GM12878 (cell line): ENCODE measurements around the gene CAST. TPM values are rescaled to one million over a fixed set of nuclear protein-coding genes. Genes with fewer than 3 reads are reported as not detected.

Experiments used
- EGR1 ChIP-seq, 2 experiments: IDR thresholded peaks; 1 replicate in 1 of 2; 2 replicates in 1 of 2; pipeline ENCODE4 v1.6.1; 2011 to 2012; ENCODE audit warnings: low read depth in 2 of 2, low read length in 2 of 2, borderline replicate concordance in 1 of 2, mild to moderate bottlenecking in 1 of 2, moderate library complexity in 1 of 2
- GATAD2B ChIP-seq: fragments of 450-650 bp; conservative IDR thresholded peaks from 2 replicates; pipeline ENCODE4 v1.6.1; 2017; ENCODE audit warnings: low read depth, mild to moderate bottlenecking, moderate library complexity
- IKZF1 ChIP-seq: fragments of 450-650 bp; conservative IDR thresholded peaks from 2 replicates; pipeline ENCODE4 v1.6.1; 2017; ENCODE audit warnings: antibody characterized with exemption, mild to moderate bottlenecking
- MLLT1 ChIP-seq: fragments of 450-650 bp; IDR thresholded peaks from 2 replicates; pipeline ENCODE4 v1.6.1; 2016; ENCODE audit warnings: mild to moderate bottlenecking
- PRDM15 ChIP-seq: fragments of 450-650 bp; formaldehyde crosslinking; IDR thresholded peaks from 2 replicates; pipeline ENCODE4 v1.4.0; 2020; ENCODE audit warnings: mild to moderate bottlenecking, moderate library complexity
- RUNX3 ChIP-seq: IDR thresholded peaks from 2 replicates; pipeline ENCODE4 v1.6.1; 2012; ENCODE audit warnings: low read length, inconsistent platforms
- TCF12 ChIP-seq: IDR thresholded peaks from 2 replicates; pipeline ENCODE4 v1.6.1; 2011; ENCODE audit warnings: low read depth, mild to moderate bottlenecking, low read length
- ZNF622 ChIP-seq: fragments of 450-650 bp; IDR thresholded peaks from 2 replicates; pipeline ENCODE4 v1.6.1; 2017; ENCODE audit warnings: mild to moderate bottlenecking, inconsistent platforms
- polyA plus RNA-seq, 11 experiments: library from polyadenylated mRNA; depleted of rRNA in 4 of 11; unstranded in 6 of 11; stranded (reverse) in 5 of 11; fragments of >200 nt; fragmentation: Nextera tagmentation in 4 of 11; fragmentation: Illumina TruSeq in 1 of 11; extraction: Ambion mirVana in 4 of 11; extraction: Trizol in 1 of 11; gene quantifications; 1 replicate in 1 of 11; 2 replicates in 10 of 11; pipeline versions ENCODE4 v1.2.1 to v1.2.3, GENCODE V29; 2011 to 2016; ENCODE audit warnings: inconsistent platforms in 2 of 11, missing spikeins in 2 of 11, low read depth in 1 of 11
- total RNA-seq, 4 experiments: library from RNA; depleted of rRNA in 3 of 4; stranded (reverse); fragments of >200 nt in 3 of 4; fragmentation: Illumina TruSeq in 1 of 4; extraction: Trizol in 1 of 4; gene quantifications; 2 replicates each; pipeline versions ENCODE4 v1.2.1 to v1.2.3, GENCODE V29; 2013 to 2021

CAST gene
- total and polyA plus RNA-seq, 10 of the 15 experiments (the other 5 are each of a cell fraction or from before 2014, with no cell fraction given) = 31.7 to 140 (median 68.5) TPM

- TF ChIP-seq MLLT1 (no peak), TCF12 (0 out of 2 replicates have a peak, but pooled peaks have one; percentile 12), PRDM15 (CRISPR knock-in tag) (no peak), IKZF1 (no peak), EGR1 (IDR thresholded peaks at IDR 0.05; ENCODE audit: borderline replicate concordance in 1 of 2, low read depth in 2 of 2, low read length in 2 of 2) (no peak), RUNX3 (no peak), ZNF622 (no peak), GATAD2B (no peak; the same call in none of the 2 replicates)
Measured at GRCh38 chr5:96807075-96807654, 145.0 kb downstream of the CAST start (continued).
